HFF-Myc (cell line): ENCODE measurements around the gene ADCYAP1R1.

Experiments used
- DNase-seq: peaks from one replicate; pipeline ENCODE4 v3.0.0-alpha.2; 2011; ENCODE audit warnings: low read depth; ENCODE audit errors: extremely low read depth
- H3K4me3 ChIP-seq: replicated peaks from 2 replicates; pipeline ENCODE4 v1.5.1; 2011; ENCODE audit warnings: low read depth, mild to moderate bottlenecking, control low read depth, low read length
- CTCF ChIP-seq: IDR thresholded peaks from 2 replicates; pipeline ENCODE4 v1.5.1; 2012; ENCODE audit warnings: mild to moderate bottlenecking, low read depth, low read length, control low read depth; ENCODE audit errors: missing control alignments

The ADCYAP1R1 gene

GRCh38 chr7:31093282-31093681 lies 41.2 kb downstream of the ADCYAP1R1 start:
- no peak for DNase-seq
- no peak overlapping the region for H3K4me3 ChIP-seq
- no peak for TF ChIP-seq CTCF

GRCh38 chr7:31094271-31094670 lies 42.2 kb downstream of the ADCYAP1R1 start:
- no peak for DNase-seq
- no peak overlapping the region for H3K4me3 ChIP-seq
- no peak for TF ChIP-seq CTCF

- no peak for TF ChIP-seq CTCF
- no peak overlapping the region for H3K4me3 ChIP-seq
- no peak for DNase-seq
Observed at GRCh38 chr7:31095286-31096197, 43.4 kb downstream of the ADCYAP1R1 start.

GRCh38 chr7:31096198-31096876 lies 44.2 kb downstream of the ADCYAP1R1 start:
- H3K4me3 ChIP-seq: no peak overlapping the region
- DNase-seq: no peak
- no peak for TF ChIP-seq CTCF

- H3K4me3 ChIP-seq: no peak overlapping the region
- DNase-seq: no peak
- TF ChIP-seq CTCF: no peak
Observed at GRCh38 chr7:31096877-31097258, 44.8 kb downstream of the ADCYAP1R1 start.

GRCh38 chr7:31098642-31099360 lies 46.7 kb downstream of the ADCYAP1R1 start:
- H3K4me3 ChIP-seq: no peak overlapping the region
- DNase-seq: no peak
- no peak for TF ChIP-seq CTCF
